Measurements from ENCODE around the gene SLC8A3.

Gene SLC8A3

GRCh38 chr14:70108419-70108818, 80.3 kb downstream of the SLC8A3 start:
- DNase-seq: no peak

GRCh38 chr14:70107309-70107708, 81.4 kb downstream of the SLC8A3 start:
- no peak for DNase-seq

GRCh38 chr14:70100071-70100470, 88.7 kb downstream of the SLC8A3 start:
- DNase-seq: no peak

DNA sequence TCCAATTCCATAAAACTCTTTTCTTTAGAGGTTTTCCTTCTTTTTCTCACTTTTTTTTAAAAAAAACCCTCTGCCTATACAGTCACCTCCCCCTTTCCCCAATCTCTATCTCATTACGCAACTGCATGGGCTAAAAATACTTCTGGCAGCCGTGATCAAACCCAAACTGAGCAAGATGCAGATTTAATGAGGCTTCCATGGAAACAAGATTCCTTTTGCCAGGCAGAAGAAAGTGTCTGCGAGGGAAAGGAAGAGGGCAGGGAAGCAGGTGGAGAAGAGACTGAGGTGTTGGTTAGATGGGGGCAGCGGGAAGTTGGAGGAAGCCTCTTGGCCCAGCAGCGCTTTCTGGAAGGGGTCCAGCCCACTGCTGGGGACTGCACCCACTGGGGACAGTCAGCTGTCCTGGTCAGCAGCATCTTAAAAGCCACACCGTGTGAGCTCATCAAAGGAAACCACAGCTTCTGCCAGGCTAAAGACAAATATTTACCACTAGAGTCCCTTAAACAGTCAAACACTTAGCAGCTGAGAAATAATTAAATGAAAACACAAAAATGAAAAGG, 90.4 kb downstream of the SLC8A3 start:
- DNase-seq: no peak

DNA sequence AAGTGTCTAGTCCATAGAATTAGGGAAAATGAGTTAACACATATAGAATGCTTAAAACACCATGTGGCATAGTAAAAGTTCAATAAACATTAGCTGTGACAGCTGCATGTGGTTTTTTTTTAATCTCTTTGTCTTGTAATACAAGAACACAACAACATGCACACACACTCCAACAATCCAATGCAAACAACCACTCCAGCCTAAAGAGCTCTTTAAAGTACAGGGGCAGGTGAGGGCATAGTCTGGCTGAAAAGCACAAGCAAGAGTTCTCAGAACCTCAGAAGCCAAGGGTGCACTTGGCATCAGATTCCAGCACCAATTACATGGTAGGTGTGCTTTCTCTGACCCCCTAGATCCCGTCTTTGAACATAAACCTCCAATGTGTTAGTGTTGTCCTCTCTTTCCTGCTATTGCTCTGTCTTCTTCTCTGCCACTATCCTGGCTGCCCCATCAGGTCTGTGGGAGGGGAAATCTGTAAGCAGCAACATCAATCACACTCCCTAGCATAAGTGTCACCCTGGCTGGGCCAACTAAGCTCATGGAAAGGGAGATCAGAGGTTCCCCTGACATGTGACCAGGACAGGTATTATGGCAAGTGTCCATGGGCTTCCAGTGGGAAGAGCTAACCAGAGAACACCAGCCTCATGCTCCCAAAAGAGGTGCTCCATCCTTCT, 91.0 kb downstream of the SLC8A3 start:
- no peak for DNase-seq

GRCh38 chr14:70096866-70097265, 91.9 kb downstream of the SLC8A3 start:
- DNase-seq: no peak

- no peak for DNase-seq
Observed at GRCh38 chr14:70094631-70095030, 94.1 kb downstream of the SLC8A3 start.

- DNase-seq: no peak
Observed at GRCh38 chr14:70094106-70094505, 94.6 kb downstream of the SLC8A3 start.

DNA sequence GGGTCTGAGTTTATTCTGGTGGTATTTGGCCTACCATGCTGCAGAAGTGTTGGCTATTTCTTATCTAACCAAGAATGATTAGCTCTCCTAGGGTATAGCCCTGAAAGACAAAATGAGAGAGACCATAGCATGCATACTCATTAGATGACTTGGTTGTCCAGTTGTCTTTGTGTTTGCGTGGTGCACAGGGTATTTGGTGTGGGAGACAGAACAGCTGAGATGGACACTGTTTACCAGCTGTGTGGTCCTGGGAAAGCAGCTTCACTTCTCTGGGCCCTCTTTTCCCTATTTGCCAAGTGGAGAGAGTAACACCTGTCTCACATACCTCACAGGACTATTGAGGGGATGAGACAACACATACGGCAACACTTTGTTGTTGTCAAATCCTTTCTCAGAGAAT, 95.6 kb downstream of the SLC8A3 start:
- no peak for DNase-seq

- no peak for DNase-seq
Observed at GRCh38 chr14:70087380-70087697, 101.4 kb downstream of the SLC8A3 start.

GRCh38 chr14:70086685-70087379, 101.9 kb downstream of the SLC8A3 start:
- no peak for DNase-seq

DNA sequence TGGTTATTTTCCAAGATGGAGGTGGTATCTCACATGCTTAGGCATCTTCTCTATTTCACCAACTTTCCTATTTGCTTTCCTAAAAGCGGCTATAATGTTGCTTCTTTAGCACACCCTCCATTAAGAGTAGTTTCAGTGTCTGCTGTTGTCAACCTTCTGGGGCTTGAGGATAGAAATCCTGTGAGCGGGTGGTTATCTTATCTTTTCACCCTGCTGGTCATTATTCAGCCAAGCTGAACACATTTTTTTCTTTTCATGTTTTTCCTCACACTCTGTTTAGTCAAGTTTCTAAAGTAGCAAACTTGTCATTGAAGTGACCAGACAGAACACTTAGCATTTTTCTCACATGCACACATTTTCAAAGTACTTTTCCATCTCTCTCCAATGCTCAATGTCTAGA, 104.5 kb downstream of the SLC8A3 start:
- DNase-seq: no peak

DNA sequence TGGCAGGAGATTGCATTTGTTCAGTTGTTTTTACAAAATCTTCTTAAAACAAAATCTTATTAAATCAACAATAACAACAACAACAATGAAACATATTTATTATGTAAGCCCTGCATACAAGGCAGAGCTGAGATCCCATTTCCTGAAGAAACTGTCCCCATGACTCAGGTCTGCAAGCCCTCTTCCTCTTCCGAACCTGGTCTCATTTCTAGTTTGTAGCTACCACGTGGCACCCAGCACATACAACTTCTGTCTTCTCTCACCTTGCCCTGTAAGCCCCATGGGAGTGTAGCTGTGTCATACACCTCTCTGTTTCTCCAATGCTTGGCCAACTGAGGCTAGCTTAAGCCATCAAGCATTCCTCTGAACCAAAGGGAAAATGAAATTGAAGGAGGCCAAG, 106.4 kb downstream of the SLC8A3 start:
- DNase-seq: no peak

- no peak for DNase-seq
Observed at GRCh38 chr14:70080076-70080475, 108.7 kb downstream of the SLC8A3 start.

DNA sequence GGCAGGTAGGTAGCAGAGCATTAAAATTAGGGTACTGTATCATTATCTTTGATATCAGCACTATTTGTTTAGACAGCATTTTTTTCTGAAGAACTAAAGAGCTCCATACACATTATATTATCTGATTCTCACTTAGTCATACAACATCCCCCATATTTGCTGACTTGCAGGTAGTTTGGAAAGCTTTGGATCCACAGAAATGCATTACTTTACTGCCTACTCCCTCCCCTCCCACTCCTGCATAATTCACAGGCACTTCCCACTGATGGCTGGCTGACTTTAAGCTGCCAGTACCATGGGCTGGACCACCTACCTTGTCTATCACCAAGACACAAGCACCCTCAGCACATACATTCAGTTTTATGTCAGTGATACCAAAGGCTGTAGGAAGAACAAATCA, 110.4 kb downstream of the SLC8A3 start:
- no peak for DNase-seq

DNA sequence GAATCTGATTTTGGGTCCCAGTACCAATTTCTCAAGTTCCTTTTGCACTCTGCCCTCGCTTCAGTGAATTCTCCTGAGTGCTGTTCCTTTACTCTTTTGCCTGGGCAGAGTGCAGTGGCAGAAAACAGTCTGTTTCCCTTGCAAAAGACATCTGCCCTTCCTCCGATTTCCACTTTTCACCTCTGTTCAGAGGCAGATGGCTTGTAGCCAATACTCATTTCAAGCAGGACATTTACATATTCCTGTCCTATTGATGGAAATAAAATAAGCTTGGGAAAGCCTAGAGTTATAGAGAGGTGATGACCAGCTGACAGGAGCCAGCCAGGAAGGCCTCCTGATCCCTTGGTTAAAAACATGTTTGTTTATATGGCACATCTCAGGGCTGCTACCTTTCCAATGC, 111.0 kb downstream of the SLC8A3 start:
- DNase-seq: no peak

DNA sequence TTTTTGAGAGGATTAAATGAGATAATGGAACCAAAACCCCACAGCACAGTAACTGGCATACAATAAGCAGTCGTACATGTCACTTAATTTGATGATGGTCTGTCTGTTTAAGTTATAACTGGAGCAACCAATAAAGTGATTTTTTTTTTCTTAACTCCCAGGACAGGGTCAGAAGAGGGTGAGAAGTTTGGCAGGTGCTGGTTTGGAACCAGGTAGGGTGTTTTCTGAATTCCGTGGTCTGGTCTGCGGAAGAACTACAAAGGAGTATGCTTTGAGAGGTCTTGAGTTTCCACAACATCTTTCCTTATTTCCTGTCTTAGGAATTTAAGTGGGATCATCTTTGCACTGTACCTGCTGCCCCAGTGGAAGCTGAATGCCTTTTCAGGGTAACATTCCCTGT, 111.7 kb downstream of the SLC8A3 start:
- no peak for DNase-seq

GRCh38 chr14:70073924-70074566, 114.7 kb downstream of the SLC8A3 start:
- DNase-seq: peak; percentile 39

DNA sequence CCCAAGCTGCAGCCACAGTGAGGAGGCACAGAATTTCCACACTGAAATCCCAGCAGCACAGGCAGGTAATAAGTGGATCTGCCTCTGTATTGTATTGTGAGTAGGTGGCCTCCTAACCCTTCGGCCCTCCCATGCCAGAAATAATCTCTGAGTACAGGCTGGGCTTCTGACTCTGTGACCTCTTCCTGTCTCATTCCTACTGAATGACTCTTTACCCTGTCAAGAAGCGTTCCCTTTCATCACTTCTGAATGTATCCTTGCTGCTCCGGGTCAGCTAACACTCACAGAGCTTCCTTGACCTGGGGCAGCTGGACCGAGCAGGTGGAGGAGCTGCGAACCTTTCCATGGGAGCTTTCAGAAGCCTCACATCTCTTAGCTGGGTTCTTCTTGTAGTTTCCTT, 119.6 kb downstream of the SLC8A3 start:
- no peak for DNase-seq

DNA sequence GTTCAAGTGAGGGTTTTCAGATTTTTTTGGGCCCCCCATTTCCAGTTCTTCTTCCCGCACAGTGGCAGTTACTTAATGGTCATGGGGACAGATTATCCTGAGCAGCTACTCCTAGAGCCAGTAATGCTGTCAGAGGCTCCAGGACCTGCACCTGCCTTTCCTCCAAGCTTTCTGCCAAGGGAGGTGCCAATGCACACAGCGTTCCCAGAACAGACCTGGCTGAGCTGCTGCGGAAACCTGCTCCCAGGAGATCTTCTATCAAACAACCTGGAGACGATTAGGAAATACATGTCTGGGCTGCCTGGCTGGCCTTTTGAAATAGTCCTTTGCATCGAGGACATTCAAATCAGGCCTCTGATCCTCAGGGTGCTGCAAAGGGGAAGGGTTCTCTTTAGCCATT, 120.9 kb downstream of the SLC8A3 start:
- no peak for DNase-seq

DNA sequence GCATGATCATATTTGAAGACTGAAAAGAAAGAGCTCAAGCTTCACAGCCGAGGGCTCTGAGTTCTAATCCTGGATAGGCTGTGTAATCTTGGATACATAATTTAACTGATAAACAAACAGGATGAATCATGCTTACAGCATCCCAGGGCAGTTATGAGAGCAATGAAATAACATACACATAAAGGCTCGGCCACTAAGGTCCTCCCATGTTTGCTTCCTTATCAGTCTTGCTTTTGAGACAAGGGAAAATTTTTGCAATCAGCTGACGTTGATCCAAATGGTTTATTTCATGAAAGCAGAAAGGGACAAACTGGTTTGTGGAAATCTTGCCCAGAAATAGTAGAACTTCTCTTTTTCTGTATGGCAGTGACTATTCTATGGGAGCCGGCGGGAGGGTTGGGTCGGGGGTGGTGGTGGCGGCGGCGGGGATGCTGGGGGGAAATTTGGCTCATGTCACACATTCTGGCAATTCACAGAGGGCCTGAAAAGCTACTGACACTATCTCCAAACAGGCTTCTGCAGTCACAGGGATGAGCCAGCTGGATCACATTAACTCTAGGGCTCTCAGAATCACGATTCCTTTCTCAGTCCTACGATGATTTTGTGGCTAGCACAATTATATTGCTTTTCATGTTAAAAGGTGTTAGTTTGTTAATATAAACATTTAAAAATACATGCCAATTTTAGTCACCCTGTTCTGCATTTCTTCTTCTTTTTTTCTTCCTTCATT, 124.5 kb downstream of the SLC8A3 start:
- no peak for DNase-seq

GRCh38 chr14:70061108-70061507, 127.6 kb downstream of the SLC8A3 start:
- DNase-seq: no peak

- DNase-seq: no peak
Observed at GRCh38 chr14:70059545-70059944, 129.2 kb downstream of the SLC8A3 start.
